H7 (cell line): Measurements from ENCODE around the gene MIER2. TPM values are rescaled to one million over a fixed set of nuclear protein-coding genes. Genes with fewer than 3 reads are reported as not detected.
"Not testable (repeated sequence)": the region's sequence is repeated elsewhere in the genome, so short reads cannot be mapped to it uniquely, and the experiment has no call there.

ENCODE experiments used
- DNase-seq: peaks from one replicate; pipeline ENCODE4 v3.0.0; 2012
- H3K27me3 ChIP-seq: 2 replicates; pipeline ENCODE4 v1.6.0; 2011; ENCODE audit warnings: mild to moderate bottlenecking, low read length; ENCODE audit not compliant: control insufficient read depth, insufficient read depth
- H3K36me3 ChIP-seq: replicated peaks from 2 replicates; pipeline ENCODE4 v1.5.1; 2011; ENCODE audit warnings: low read length; ENCODE audit not compliant: control insufficient read depth, insufficient read depth
- H3K4me3 ChIP-seq: 2 replicates; pipeline ENCODE4 v1.5.1; 2011; ENCODE audit warnings: low read depth, mild to moderate bottlenecking, control low read depth, low read length, moderate library complexity; ENCODE audit not compliant: insufficient read depth
- total RNA-seq: library from RNA; depleted of rRNA; stranded (reverse); fragments of >200 nt; shearing (Covaris generic); gene quantifications from 2 replicates; pipeline ENCODE4 v1.2.3, GENCODE V29; 2014

MIER2 gene
- total RNA-seq, 1 experiment from 2014 or later: 43.4 TPM

DNA sequence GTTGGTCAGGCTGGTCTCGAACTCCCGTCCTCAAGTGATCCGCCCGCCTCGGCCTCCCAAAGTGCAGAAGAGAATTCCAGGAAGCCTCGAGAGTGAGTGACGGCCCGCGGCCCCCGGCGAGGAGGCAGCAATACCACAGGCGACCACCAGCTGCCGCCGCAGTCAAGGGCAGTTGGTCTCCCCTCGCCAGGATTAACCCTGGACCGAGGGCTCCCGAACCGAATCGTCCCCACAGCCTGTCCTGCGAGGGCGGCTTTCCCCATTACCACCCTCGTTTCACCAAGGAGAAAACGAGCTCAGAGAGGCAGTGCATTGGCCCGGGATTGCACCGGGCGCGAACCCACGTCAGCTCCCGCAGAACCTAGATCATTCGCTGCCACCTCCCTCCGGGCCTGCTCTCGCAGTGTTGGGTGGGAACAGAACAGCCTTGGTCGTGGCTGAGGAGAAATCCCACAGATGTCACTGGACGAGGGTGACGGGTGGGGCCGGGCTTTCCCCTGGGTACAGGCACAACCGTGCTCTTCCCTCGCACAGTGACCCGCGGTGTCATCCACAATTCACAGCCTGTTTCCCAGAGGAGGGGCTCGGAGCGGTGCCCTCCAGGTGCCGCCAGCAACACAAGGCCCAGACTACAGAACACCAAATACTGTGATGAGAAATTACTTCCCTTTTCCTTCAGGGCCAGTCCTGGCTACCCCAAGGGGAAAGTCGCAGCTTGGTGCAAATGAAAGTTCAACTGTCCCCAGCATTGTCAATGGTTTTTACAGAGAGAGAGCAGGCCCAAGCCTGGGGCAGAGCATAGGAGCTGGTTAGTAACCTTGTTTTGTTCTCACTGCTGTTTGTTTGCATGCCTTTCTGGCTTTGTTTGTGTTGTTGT is 39.6 kb upstream of the MIER2 start:
- no peak overlapping the region for H3K4me3 ChIP-seq
- H3K27me3 ChIP-seq: no peaks in the 10 kb centered on the region
- no peaks in the 10 kb centered on the region for H3K36me3 ChIP-seq
- peak; percentile 94 for DNase-seq

DNA sequence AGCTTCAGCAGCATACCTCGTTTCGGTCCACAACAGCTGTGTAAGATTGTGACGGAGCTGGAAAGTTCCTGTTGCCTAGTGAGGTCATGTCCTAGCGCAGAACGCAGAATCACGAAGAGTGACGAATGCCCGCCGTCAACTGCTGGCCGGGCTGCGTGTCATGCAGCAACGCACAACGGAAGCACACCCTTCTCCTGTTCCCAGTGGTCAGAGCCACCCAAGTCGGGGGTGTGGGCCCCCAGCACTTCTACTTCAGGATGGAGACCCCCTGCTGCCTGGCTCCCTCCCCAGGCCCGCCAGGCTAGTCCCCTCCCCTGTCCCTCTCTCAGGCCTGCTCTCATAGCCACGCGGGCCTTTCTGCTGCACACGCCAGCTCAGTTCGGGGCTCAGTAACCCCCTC is 38.4 kb upstream of the MIER2 start:
- no peak overlapping the region for H3K4me3 ChIP-seq
- no peaks in the 10 kb centered on the region for H3K27me3 ChIP-seq
- H3K36me3 ChIP-seq: no peaks in the 10 kb centered on the region
- DNase-seq: no peak

GRCh38 chr19:382578-382977 is 38.0 kb upstream of the MIER2 start:
- DNase-seq, H3K27me3 ChIP-seq, H3K36me3 ChIP-seq, H3K4me3 ChIP-seq: not testable (repeated sequence)

DNA sequence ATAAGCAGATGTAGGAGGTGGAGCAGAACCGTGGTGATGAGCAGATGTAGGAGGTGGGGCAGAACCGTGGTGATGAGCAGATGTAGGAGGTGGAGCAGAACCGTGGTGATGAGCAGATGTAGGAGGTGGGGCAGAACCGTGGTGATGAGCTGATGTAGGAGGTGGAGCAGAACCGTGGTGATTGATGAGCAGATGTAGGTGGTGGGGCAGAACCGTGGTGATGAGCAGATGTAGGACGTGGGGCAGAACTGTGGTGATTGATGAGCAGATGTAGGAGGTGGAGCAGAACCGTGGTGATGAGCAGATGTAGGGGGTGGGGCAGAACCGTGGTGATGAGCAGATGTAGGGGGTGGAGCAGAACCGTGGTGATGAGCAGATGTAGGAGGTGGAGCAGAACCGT is 37.3 kb upstream of the MIER2 start:
- not testable (repeated sequence) for H3K4me3 ChIP-seq, H3K36me3 ChIP-seq, H3K27me3 ChIP-seq, DNase-seq

DNA sequence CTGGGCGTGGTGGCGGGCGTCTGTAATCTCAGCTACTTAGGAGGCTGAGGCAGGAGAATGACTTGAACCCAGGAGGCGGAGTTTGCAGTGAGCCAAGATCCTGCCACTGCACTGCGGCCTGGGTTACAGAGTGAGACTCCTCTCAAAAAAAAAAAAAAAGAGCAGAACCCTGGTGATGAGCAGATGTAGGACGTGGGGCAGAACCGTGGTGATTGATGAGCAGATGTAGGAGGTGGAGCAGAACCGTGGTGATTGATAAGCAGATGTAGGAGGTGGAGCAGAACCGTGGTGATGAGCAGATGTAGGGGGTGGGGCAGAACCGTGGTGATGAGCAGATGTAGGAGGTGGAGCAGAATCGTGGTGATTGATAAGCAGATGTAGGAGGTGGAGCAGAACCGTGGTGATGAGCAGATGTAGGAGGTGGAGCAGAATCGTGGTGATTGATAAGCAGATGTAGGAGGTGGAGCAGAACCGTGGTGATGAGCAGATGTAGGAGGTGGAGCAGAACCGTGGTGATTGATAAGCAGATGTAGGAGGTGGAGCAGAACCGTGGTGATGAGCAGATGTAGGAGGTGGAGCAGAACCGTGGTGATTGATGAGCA is 36.1 kb upstream of the MIER2 start:
- H3K36me3 ChIP-seq, H3K27me3 ChIP-seq, DNase-seq, H3K4me3 ChIP-seq: not testable (repeated sequence)

- no peaks in the 10 kb centered on the region for H3K27me3 ChIP-seq
Measured at GRCh38 chr19:379796-380195, 35.2 kb upstream of the MIER2 start.

GRCh38 chr19:378706-379105 is 34.1 kb upstream of the MIER2 start:
- Histone ChIP-seq H3K4me3 (no peak overlapping the region), H3K36me3 (no peaks in the 10 kb centered on the region), H3K27me3 (0 out of 2 replicates have a peak, but pooled peaks cover under 1% of the 10 kb centered on the region)
- peak; percentile 56 for DNase-seq

More at GRCh38 chr19:379796-380195, 35.2 kb upstream of the MIER2 start:
- no peak for DNase-seq
- Histone ChIP-seq H3K4me3 (no peak overlapping the region), H3K36me3 (no peaks in the 10 kb centered on the region)

GRCh38 chr19:377801-378581 is 33.4 kb upstream of the MIER2 start:
- peak; percentile 73 for DNase-seq
- Histone ChIP-seq H3K36me3 (no peaks in the 10 kb centered on the region), H3K27me3 (0 out of 2 replicates have a peak, but pooled peaks cover 1% of the 10 kb centered on the region), H3K4me3 (no peak overlapping the region)

DNA sequence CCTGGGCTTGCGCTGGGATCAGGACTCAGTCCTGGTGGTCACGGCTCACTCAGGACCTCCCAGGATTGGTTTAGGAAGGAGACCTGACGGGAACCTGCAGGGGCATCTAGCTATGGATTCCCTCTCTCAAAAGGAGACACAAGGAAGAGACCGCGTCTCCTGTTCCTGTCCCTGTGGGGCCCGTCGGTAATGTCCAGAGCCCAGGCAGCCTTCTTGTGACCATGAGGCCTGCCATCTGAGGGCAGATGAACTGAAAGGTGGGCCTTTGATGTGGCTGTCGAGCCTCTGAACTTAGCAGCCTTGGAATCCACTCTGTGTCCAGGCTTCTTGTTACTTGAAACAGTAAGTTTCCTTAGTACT is 31.5 kb upstream of the MIER2 start:
- Histone ChIP-seq H3K36me3 (no peaks in the 10 kb centered on the region), H3K4me3 (no peak overlapping the region), H3K27me3 (0 out of 2 replicates have a peak, but pooled peaks cover 1% of the 10 kb centered on the region)
- DNase-seq: peak; percentile 63

DNA sequence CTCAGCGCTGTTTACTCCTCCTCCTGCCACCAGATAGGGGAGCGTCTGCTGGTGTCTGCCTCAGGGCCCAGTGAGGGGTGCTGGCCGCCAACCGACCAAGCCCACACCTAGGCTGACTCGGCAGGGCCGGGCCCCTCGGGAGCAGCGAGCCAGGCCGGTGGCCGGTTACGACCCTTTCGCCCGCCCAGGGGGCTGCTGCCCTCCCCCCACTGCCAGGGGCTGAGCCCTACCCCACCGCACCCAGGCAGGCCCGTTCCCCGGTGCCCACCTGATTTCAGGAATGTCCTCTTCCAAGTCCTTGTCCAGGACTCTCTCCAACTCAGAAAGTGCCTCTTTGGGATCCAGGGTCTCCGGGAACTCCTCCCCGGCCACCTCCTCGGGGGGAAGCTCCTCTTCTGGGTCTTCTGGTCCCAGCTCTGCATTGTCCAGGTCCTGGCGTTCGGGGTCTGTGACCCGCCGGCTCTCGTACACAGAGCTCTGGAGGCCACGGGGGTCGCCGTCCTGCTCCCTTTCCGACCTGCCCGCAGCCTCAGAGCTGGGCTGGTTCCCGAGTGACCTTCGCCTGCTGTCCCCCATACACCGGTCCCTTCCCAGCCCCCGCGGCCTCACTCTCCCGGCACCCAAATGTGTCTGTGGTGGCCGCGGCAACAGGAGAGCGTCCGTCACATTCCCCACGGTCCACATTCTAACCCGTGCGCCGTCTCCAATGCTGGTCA is 31.0 kb upstream of the MIER2 start:
- peak; percentile 79 for DNase-seq
- Histone ChIP-seq H3K4me3 (no peak overlapping the region), H3K36me3 (no peaks in the 10 kb centered on the region), H3K27me3 (0 out of 2 replicates have a peak, but pooled peaks cover 1% of the 10 kb centered on the region)

DNA sequence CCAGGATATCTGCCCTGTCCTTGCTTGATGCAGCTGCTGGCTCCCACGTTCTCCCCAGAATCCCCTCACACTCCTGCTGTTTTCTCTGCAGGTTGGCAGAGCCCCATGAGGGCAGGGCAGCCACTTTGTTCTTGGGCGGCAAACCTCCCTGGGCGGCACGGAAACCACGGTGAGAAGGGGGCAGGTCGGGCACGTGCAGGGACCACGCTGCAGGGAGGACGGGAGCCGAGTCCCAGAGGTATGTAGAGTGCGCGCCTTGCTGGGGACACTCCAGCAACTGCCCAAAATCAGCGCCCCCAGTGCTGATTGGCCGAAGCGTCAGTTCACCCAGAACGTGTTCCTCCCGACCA is 30.3 kb upstream of the MIER2 start:
- peak; percentile 76 for DNase-seq
- H3K27me3 ChIP-seq: 0 out of 2 replicates have a peak, but pooled peaks cover 1% of the 10 kb centered on the region

DNA sequence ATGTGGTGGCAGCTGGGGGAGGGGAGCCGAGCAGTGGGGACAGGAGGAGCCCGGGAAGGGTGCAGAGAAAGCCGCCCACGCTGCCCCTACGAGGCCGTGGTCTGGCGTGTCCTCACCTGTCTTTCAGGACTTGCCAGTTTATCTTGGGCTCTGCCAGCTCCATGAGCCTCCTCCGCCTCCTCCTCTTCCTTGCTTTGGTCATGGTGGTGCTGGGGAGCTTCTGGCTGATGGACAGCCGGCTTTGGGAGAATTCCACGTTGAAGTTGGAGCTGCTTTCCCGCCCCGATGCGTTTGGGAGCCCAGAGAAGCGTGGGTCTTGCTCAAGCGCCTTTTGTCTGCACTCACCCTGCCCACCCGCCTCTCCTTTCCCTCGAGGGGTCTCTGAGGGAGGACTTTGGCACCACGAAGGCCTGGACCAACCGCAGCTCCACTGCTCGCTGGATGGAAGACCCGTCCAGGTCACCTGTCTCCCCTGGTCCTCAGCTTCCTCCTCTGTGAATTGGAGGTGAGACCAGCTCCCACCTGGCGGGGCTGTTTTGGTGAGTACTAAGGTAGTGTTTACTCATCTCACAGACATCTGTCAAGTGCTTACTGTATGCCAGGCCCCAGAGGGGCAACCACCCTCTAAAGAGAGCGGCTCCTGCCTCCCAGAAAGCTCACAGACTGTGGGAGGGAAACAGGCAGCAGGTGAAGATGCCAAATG is 29.7 kb upstream of the MIER2 start:
- Histone ChIP-seq H3K36me3 (no peaks in the 10 kb centered on the region), H3K4me3 (no peak overlapping the region), H3K27me3 (0 out of 2 replicates have a peak, but pooled peaks cover 1% of the 10 kb centered on the region)
- DNase-seq: peak; percentile 56

More for the DNA sequence above, 30.3 kb upstream of the MIER2 start:
- Histone ChIP-seq H3K4me3 (no peak overlapping the region), H3K36me3 (no peaks in the 10 kb centered on the region)

GRCh38 chr19:373391-374182 is 29.0 kb upstream of the MIER2 start:
- peak; percentile 72 for DNase-seq
- Histone ChIP-seq H3K27me3 (0 out of 2 replicates have a peak, but pooled peaks cover 1% of the 10 kb centered on the region), H3K36me3 (no peaks in the 10 kb centered on the region), H3K4me3 (no peak overlapping the region)
